Measurements from ENCODE around the gene CCNA1.

DNA sequence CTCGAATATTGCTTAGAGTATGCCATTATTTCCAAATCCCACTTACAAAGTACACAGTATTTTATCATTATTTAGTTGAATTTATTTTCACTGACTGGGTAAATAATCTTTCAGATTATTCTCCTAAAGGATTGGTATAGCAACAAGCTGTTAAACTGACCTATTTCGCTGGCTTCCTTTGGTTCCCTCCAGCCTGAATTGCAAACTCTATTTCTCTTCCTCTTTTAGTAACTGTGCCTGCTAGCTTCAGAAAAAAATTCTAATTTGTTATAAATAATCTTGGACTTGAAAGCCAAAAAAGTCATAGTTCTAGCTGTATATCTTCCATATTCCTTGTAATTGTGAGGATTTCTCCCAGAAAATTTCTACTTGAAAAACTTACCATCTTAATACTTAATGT is 15.0 kb upstream of the CCNA1 start:
- TF ChIP-seq CTCF (conservative IDR thresholded peaks at IDR 0.05; ENCODE audit: low read length): no peak
- no peak for TF ChIP-seq EZH2phosphoT487 (IDR thresholded peaks at IDR 0.05; ENCODE audit: borderline replicate concordance)
